Breast epithelium (tissue), 3 donors: ENCODE data around the gene SPOP.

Source experiments
- POLR2AphosphoS5 ChIP-seq, 3 donors: sonication (generic); formaldehyde crosslinking; IDR thresholded peaks; one replicate each; pipeline ENCODE4 v1.6.1; 2017; ENCODE audit warnings: antibody characterized with exemption in 3 of 3
- TF ChIP-seq, protein P1 (sequence below), 3 donors: fragments of 450-650 bp; IDR thresholded peaks; one replicate each; pipeline ENCODE4 v1.5.1; 2016 to 2017; ENCODE audit warnings: antibody characterized with exemption in 3 of 3, mild to moderate bottlenecking in 3 of 3, moderate library complexity in 3 of 3

DNA sequence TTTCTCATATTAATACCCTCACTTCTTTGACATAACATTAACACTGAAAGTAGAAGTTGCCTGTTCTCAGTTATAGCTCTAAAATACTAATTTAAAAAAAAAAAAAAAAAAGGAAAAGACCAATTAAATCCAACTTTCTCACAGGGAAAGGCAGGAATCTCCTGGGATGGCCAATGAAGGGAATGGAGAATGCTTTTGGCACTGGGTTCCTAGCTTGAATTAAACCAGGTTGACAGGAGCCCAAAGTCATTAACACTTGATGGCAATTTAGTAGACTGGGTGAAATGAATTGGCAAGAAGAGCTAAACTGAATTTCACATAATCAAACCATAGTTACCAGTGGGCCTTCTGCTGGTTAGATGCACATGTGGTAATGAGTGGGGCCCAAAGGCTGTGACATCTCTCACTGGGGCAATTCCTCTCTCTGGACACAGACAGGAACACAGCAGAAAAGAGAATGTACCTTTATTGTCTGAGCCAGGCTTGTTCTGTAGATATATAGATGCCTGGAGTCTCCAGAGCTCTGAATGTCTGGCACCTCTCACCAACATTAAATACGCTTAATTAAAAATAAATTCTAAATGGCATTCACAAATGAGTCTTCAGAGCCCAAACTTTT, 64.6 kb downstream of the SPOP start:
- TF ChIP-seq, protein P1, sequence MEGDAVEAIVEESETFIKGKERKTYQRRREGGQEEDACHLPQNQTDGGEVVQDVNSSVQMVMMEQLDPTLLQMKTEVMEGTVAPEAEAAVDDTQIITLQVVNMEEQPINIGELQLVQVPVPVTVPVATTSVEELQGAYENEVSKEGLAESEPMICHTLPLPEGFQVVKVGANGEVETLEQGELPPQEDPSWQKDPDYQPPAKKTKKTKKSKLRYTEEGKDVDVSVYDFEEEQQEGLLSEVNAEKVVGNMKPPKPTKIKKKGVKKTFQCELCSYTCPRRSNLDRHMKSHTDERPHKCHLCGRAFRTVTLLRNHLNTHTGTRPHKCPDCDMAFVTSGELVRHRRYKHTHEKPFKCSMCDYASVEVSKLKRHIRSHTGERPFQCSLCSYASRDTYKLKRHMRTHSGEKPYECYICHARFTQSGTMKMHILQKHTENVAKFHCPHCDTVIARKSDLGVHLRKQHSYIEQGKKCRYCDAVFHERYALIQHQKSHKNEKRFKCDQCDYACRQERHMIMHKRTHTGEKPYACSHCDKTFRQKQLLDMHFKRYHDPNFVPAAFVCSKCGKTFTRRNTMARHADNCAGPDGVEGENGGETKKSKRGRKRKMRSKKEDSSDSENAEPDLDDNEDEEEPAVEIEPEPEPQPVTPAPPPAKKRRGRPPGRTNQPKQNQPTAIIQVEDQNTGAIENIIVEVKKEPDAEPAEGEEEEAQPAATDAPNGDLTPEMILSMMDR (IDR thresholded peaks at IDR 0.05) = no peak
- no peak for TF ChIP-seq POLR2AphosphoS5 (IDR thresholded peaks at IDR 0.05)
